ENCODE data around the gene JAK2.
A peak's percentile ranks its signal among the peaks of the same experiment; 100 is the strongest.
"Not testable (repeated sequence)": the region's sequence is repeated elsewhere in the genome, so short reads cannot be mapped to it uniquely, and the experiment has no call there.

JAK2 gene

DNA sequence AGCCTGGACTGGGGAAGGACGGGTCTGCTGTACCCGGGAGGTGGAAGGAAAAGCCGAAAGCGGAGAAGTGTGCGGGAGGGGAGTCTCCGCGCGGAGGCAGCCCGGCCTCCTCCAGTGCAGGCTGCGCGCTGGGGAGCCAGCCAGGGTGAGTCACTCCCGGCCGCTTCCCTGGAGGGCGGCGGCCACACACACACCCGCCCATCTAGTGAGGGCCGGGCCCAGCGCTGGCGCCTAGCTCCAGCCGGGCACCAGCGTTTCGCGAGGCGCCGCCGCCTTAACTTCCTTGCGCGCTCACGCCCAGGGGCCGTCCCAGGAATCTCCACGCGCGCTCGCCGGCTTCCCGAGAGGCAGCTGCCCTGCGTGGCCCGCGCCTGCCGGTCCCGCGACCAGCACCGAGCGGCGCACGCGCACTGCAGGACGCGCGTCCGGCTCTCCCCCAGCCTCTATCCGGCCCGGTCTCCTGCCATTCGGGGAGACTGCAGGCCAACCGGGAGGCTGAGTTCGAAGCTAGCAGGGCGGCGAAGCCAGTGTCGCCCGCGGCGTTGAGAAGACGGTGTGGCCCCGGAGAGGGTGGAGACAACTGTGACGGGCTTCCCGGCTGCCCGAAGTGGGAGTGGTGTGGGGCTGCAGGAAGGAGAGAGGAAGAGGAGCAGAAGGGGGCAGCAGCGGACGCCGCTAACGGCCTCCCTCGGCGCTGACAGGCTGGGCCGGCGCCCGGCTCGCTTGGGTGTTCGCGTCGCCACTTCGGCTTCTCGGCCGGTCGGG, at the start of gene JAK2:
TSS of gene JAK2 (plus strand) at position 652 of the 765 bp plus-strand sequence. CDS start 36,716 bp downstream, outside the sequence.
- Mint-ChIP-seq H3K4me1 (ENCODE audit: low read depth) (peaks cover 53% of the 10 kb centered on the region), H3K36me3 (peaks cover 3% of the 10 kb centered on the region), H3K9me3 (ENCODE audit: low read depth) (no peaks in the 10 kb centered on the region), H3K27ac (peak within 1 kb of the TSS; percentile 97), H3K4me3 (no peak within 1 kb of the TSS), H3K27me3 (no peaks in the 10 kb centered on the region)

DNA sequence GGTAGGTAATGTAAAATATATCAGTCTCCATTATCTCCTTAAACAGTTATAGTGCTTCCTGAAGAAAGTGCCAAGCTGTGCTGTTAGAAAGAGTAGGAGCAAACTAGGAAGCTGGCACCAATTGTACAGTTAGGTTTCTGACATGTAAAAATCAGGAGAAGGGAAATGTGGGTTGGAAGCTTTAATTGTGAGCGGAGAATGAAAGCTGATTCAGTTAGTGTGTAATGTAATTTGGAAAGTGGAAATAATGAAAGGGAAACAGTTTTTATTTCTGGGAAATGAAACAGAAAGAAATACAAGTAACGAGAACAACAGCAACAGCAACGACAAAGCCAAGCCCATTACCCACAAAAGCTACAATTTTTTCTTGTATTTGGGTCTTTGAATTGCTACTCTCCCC, 48.8 kb upstream of the JAK2 start:
- Mint-ChIP-seq H3K9me3 (ENCODE audit: low read depth) (no peaks in the 10 kb centered on the region), H3K27me3 (no peaks in the 10 kb centered on the region), H3K4me3 (peak overlapping the region; percentile 74), H3K27ac (peak overlapping the region; percentile 95), H3K4me1 (ENCODE audit: low read depth) (peaks cover 55% of the 10 kb centered on the region), H3K36me3 (peaks cover 7% of the 10 kb centered on the region)

DNA sequence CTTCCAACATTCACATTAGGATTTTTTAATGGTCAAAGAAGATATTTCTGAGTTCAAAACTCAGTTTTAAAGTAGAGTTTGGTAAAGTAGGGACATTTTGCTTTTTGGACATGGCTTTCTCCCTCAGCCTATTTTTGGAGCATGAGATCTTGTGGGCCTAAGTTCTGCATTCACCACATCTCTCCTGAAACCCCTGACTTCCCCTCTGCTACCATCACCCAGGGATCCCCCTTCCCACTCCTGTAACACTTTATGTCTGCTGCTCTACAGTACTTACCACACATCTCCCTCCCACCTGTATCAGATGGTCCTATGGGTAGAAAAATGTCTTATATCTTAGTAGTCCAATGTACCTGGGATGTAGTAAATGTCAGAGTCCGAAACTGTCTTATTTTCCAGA, 48.2 kb upstream of the JAK2 start:
- peak overlapping the region; percentile 95 for H3K27ac Mint-ChIP-seq
- no peaks in the 10 kb centered on the region for H3K9me3 Mint-ChIP-seq (ENCODE audit: low read depth)
- H3K4me1 Mint-ChIP-seq (ENCODE audit: low read depth): peaks cover 57% of the 10 kb centered on the region
- no peaks in the 10 kb centered on the region for H3K27me3 Mint-ChIP-seq
- peak overlapping the region; percentile 75 for H3K4me3 Mint-ChIP-seq
- peaks cover 7% of the 10 kb centered on the region for H3K36me3 Mint-ChIP-seq

DNA sequence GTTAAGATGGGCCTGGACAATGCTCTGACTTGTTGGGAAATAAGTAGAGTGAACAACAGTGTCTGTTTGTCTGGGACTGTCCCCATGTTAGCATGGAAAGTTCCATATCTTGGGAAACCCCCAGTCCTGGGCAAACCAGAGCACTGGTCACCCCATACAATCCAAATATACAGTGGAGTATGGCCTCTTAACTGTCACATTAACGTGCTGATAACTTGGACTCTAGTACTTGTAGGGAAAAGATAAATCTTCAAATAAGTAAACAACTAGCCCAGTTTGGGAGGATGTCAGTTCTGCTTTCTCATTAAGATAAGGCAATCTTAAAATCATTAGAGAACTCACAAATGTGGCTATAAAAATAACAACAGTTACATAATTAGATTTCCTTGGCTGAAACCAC, 47.6 kb upstream of the JAK2 start:
- Mint-ChIP-seq H3K4me1 (ENCODE audit: low read depth) (peaks cover 60% of the 10 kb centered on the region), H3K9me3 (ENCODE audit: low read depth) (no peaks in the 10 kb centered on the region), H3K27me3 (no peaks in the 10 kb centered on the region), H3K36me3 (peaks cover 5% of the 10 kb centered on the region), H3K27ac (peak overlapping the region; percentile 95), H3K4me3 (peak overlapping the region; percentile 75)

DNA sequence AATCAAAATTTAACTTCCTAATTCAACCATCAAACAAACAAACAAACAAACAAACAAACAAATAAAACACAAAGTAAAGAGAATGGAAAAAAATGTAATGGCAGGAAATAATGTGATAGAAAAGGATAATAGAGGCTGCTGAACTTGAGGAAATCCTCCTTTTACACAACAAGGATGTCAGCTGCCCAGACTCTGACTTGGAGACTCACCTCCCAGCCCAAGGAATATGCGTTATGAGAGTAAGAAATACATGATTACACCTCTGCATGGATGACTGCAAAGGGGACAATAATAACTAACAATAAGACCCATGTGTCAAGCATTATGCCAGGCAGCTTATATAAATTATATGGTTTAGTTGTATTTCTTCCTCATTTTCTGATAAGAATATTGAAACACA, 46.6 kb upstream of the JAK2 start:
- H3K27me3 Mint-ChIP-seq: no peaks in the 10 kb centered on the region
- peak overlapping the region; percentile 57 for H3K4me3 Mint-ChIP-seq
- H3K9me3 Mint-ChIP-seq (ENCODE audit: low read depth): no peaks in the 10 kb centered on the region
- peak overlapping the region; percentile 94 for H3K27ac Mint-ChIP-seq
- H3K4me1 Mint-ChIP-seq (ENCODE audit: low read depth): peaks cover 71% of the 10 kb centered on the region
- H3K36me3 Mint-ChIP-seq: peaks cover 3% of the 10 kb centered on the region

DNA sequence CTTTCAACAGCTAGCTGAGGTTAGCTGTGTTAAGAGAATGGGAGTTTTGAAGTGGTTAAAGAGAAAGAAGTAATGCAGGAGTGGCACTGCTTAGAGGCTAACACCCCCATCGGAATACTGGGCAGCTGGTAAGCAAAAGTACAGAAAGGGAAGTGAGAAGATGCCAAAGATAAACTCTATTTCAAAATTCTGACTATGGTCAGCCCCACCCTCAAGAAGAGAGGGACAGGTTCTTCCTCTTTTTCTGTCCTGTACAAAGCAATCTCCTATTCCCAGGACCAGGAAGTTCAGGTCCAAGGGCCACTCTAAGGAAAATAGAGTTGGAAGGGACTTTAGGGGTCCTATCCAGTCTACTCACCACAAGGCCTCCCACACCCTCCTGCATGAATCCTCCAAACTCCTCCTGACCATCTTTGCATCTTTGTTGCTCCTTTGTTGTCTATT, 45.9 kb upstream of the JAK2 start:
- H3K4me3 Mint-ChIP-seq: peak overlapping the region; percentile 9
- H3K4me1 Mint-ChIP-seq (ENCODE audit: low read depth): peaks cover 75% of the 10 kb centered on the region
- peaks cover 3% of the 10 kb centered on the region for H3K36me3 Mint-ChIP-seq
- H3K9me3 Mint-ChIP-seq (ENCODE audit: low read depth): no peaks in the 10 kb centered on the region
- H3K27ac Mint-ChIP-seq: peak overlapping the region; percentile 94
- H3K27me3 Mint-ChIP-seq: no peaks in the 10 kb centered on the region

DNA sequence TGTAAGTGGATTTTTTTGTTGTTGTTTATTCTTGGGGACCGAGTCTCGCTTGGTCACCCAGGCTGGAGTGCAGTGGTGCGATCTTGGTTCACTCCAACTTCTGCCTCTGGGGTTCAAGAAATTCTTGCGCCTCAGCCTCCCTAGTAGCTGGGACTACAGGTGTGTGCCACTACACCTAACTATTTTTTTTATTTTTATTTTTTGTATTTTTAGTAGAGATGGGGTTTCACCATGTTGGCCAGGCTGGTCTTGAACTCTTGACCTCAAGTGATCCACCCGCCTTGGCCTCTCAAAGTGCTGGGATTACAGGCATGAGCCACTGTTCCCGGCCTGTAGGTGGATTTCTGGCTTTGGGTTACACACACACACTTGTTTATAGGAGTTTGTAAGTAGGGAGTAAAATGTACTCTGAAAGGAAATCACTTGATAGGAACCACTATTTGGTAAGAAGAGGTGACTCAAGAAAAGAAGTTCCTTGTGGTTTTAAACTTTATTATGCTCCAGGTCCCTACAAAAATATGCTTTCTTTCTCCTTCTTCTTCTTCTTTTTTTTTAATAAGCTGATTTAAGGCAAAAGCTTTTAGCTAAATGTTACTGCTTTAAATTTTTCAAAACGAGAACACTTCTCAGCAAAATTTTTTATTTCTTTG, 42.9 kb upstream of the JAK2 start:
- H3K9me3 Mint-ChIP-seq (ENCODE audit: low read depth); H3K27me3 Mint-ChIP-seq; H3K36me3 Mint-ChIP-seq: not testable (repeated sequence)
- Mint-ChIP-seq H3K4me3 (peak overlapping the region; percentile 51), H3K27ac (peak overlapping the region; percentile 86), H3K4me1 (ENCODE audit: low read depth) (peaks cover 68% of the 10 kb centered on the region)

DNA sequence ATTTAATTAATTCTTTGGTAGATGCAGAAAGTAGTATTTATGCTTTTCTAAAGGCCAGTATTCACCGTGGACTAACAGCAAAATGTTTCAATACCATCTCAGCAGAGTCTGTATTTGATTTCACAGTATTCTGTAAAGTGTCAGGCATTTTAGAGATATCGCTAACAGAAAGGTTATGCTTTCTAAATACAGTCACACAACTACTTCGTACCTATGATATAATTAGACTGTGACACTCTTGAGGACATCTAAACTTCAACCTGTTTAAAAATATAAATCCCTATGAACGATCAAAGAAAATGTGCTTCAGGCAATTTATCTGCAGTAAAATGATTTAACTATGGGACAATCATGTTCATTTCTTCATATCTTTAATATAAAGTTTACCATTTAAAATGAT, 41.7 kb upstream of the JAK2 start:
- Mint-ChIP-seq H3K4me3 (no peak overlapping the region), H3K9me3 (ENCODE audit: low read depth) (no peaks in the 10 kb centered on the region), H3K4me1 (ENCODE audit: low read depth) (peaks cover 57% of the 10 kb centered on the region), H3K27me3 (no peaks in the 10 kb centered on the region), H3K36me3 (no peaks in the 10 kb centered on the region), H3K27ac (peak overlapping the region; percentile 23)

DNA sequence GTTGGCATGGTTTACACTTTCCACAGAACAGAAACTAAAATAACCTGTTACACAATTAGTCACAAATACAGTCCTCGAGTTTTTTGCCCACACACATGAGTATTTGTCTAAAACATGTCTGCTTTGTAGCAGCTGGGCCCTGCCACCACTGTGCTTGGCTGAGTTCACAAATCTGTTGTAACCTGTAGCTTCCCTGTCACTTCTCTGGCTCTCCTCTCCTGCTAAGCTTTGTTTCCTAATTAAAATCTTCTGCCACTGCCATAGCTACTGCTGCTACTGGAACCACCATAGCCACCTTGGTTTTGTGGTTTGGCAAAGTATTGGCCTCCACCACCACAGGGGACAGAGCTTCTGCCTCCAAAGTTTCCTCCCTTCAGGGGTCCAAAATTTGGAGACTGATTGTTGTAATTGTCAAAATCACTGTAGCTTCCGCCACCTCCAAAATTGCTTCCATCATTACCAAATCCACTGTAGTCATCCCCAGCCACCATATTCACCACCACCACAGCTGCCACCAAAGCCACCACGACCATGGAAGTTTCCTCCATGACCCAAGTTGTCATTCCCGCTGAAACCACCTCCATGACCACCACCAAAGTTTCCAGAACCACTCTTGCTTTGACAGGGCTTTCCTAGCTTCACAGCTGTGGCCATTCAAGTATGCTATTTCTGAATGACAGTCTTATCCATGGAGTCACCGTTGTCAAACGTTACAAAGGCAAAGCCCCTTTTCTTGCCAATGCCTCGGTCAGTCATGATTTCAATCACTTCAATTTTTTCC, 40.5 kb upstream of the JAK2 start:
- H3K9me3 Mint-ChIP-seq (ENCODE audit: low read depth); H3K36me3 Mint-ChIP-seq; H3K27me3 Mint-ChIP-seq: not testable (repeated sequence)
- Mint-ChIP-seq H3K4me1 (ENCODE audit: low read depth) (peaks cover 45% of the 10 kb centered on the region), H3K4me3 (peak overlapping the region; percentile 24), H3K27ac (peak overlapping the region; percentile 91)

DNA sequence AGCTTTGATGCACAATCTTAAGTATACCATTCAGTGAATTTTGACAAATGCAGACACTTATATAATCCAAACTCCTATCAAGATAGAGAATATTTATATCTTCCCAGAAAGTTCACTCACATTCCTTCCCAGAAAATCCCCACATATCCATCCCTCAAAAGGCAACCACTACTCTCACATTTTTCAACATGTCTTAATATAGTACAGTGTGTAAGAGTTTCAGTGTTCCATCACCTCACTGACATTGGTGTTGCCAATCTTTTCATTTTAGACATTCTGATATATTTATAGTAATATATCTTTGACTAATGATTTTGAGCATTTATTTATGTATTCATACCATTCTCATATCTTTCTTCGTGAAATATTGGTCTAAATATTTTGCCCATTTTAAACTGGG, 38.1 kb upstream of the JAK2 start:
- Mint-ChIP-seq H3K9me3 (ENCODE audit: low read depth) (no peaks in the 10 kb centered on the region), H3K4me3 (no peak overlapping the region), H3K36me3 (no peaks in the 10 kb centered on the region), H3K27ac (no peak overlapping the region), H3K4me1 (ENCODE audit: low read depth) (peaks cover 28% of the 10 kb centered on the region), H3K27me3 (no peaks in the 10 kb centered on the region)

DNA sequence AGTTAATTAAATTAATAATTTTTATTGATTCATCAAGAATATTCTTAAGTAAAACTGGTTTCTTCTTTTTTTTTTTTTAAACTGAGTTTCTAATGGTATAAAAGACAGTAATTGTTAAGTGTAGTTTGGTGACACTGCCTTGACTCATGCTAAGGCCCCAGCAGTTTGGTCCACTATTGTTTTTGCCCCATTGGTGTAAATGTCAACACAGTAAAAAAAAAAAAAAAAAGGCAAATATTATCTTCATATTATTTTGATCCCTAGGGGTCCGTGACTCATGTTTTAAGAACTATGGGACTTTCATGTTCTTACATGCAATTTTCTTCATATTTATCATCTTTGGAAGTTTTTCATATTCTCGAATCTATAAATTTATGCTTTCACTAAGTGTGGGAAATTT, 29.2 kb upstream of the JAK2 start:
- H3K4me3 Mint-ChIP-seq: no peak overlapping the region
- H3K4me1 Mint-ChIP-seq (ENCODE audit: low read depth): no peaks in the 10 kb centered on the region
- H3K27me3 Mint-ChIP-seq: no peaks in the 10 kb centered on the region
- H3K9me3 Mint-ChIP-seq (ENCODE audit: low read depth): no peaks in the 10 kb centered on the region
- peaks cover 4% of the 10 kb centered on the region for H3K36me3 Mint-ChIP-seq
- H3K27ac Mint-ChIP-seq: no peak overlapping the region

DNA sequence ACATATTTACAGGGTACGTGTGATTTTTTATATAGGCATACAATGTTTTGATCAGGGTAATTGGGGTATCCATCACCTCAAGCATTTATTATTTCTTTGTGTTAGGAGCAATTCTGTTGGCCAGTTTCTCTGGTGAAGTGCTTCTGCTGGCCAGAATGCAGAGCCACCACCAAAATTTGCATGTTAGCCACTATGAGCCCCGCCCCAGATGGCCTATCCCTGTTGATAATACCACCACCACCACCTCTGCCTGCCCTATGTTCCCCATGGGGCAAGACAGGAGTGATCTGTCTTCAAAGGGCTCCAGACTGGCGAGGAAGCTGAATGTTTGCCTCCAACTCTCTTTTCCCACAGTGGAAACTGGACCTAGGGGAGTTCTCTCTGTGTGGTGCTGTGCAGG, 26.0 kb upstream of the JAK2 start:
- no peak overlapping the region for H3K4me3 Mint-ChIP-seq

DNA sequence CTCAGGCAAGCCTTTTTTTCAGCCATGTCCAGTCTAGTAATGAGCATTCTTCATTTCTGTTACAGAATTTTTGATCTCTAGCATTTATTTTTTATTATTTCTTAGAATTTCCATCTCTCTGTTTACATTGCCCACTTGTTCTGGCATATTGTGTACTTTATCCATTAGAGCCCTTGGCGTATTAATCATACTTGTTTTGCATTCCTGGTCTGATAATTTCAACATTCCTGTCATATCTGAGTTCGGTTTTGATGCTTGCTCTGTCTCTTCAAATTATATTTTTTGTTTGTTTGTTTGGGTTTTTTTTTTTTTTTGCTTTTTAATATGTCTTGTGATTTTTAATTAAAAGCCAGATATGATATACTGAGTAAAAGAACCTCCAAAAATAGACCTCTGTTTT, 23.0 kb upstream of the JAK2 start:
- peaks cover 4% of the 10 kb centered on the region for H3K36me3 Mint-ChIP-seq
- peaks cover 11% of the 10 kb centered on the region for H3K4me1 Mint-ChIP-seq (ENCODE audit: low read depth)
- H3K4me3 Mint-ChIP-seq: no peak overlapping the region
- no peak overlapping the region for H3K27ac Mint-ChIP-seq
- no peaks in the 10 kb centered on the region for H3K9me3 Mint-ChIP-seq (ENCODE audit: low read depth)
- H3K27me3 Mint-ChIP-seq: no peaks in the 10 kb centered on the region

More for the DNA sequence above, 26.0 kb upstream of the JAK2 start:
- H3K27me3 Mint-ChIP-seq: no peaks in the 10 kb centered on the region
- H3K4me1 Mint-ChIP-seq (ENCODE audit: low read depth): peaks cover 2% of the 10 kb centered on the region
- peaks cover 4% of the 10 kb centered on the region for H3K36me3 Mint-ChIP-seq
- no peaks in the 10 kb centered on the region for H3K9me3 Mint-ChIP-seq (ENCODE audit: low read depth)
- no peak overlapping the region for H3K27ac Mint-ChIP-seq

DNA sequence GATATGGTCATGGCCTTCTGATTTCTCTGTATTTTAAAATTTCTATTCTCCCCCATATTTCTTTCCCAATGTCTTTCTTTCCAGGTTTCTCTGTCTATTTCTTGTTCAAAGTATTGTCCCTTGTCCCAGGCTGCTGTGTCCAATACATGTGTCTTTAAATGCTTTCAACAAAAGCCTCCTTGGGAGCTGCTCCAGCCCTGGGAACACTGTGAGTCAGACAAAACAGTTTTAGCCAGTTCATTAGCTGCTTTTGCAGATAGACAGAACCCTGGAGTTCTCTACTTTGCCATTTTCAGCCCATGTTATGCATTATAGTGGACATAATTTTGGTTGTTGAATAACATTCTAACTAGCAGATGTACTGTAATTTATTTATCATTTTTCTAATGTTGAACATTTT, 20.5 kb upstream of the JAK2 start:
- H3K27ac Mint-ChIP-seq: no peak overlapping the region
- H3K4me1 Mint-ChIP-seq (ENCODE audit: low read depth): peaks cover 16% of the 10 kb centered on the region
- H3K36me3 Mint-ChIP-seq: peaks cover 4% of the 10 kb centered on the region
- no peak overlapping the region for H3K4me3 Mint-ChIP-seq
- no peaks in the 10 kb centered on the region for H3K9me3 Mint-ChIP-seq (ENCODE audit: low read depth)
- no peaks in the 10 kb centered on the region for H3K27me3 Mint-ChIP-seq

DNA sequence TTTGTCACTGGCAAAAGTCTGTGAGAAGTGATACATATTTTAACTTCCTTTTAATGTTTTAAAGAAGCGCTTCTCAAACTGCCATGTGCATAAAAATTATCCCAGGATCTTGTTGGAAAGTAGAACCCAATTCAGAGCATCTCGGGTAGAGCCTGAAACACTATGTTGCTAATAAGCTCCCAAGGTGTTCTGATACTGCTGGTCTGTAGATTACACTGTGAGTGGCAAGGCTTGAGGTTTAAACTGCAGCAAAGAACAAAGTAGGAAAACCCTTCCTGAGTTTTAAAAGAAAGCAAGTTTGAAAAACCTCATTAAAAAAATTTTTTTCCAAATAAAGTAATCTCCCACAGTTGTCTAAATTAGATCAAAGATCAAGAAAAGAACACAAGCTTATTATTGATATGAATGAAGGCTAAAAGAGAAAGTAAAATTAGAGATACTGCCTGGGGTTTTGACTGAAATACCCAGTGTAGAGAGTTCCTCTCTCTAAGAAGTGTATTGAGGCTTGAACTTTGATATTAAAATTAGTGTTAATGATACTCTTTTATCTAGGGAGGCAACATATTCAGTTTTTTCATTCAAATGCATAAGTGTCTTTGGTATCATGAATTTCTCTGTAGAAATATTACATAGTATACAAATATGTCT, 19.8 kb upstream of the JAK2 start:
- Mint-ChIP-seq H3K4me1 (ENCODE audit: low read depth) (peaks cover 16% of the 10 kb centered on the region), H3K27ac (peak overlapping the region; percentile 72)

More for the DNA sequence above, 19.8 kb upstream of the JAK2 start:
- Mint-ChIP-seq H3K27me3 (no peaks in the 10 kb centered on the region), H3K9me3 (ENCODE audit: low read depth) (no peaks in the 10 kb centered on the region), H3K36me3 (peaks cover 4% of the 10 kb centered on the region), H3K4me3 (no peak overlapping the region)

Measured in activated naive CD8-positive, alpha-beta T cell (primary cell).